ENCODE results near the gene APRT. TPM values are rescaled to one million over a fixed set of nuclear protein-coding genes. Genes with fewer than 3 reads are reported as not detected.

Gene APRT, protein sequence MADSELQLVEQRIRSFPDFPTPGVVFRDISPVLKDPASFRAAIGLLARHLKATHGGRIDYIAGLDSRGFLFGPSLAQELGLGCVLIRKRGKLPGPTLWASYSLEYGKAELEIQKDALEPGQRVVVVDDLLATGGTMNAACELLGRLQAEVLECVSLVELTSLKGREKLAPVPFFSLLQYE
- polyA plus RNA-seq, result 100 to 1,000 TPM; 121 to 255 (median 222) TPM
- long read RNA-seq, donor 1, result 0 reads
- long read RNA-seq, donor 2, transcript APRT-202 (5 exons, 664 nt), result minor isoform, 5 of 41 reads
- long read RNA-seq, donor 2, transcript APRT-201 (5 exons, 947 nt), result major isoform, 31 of 41 reads
- long read RNA-seq, donor 2, partial matches to known transcripts, result 0 of 41 reads
- long read RNA-seq, donor 2, other reads (novel, unspliced or antisense), result 5 of 41 reads
- long read RNA-seq, donor 3, transcript APRT-202 (5 exons, 664 nt), result minor isoform, 22 of 103 reads
- long read RNA-seq, donor 3, transcript APRT-201 (5 exons, 947 nt), result major isoform, 54 of 103 reads
- long read RNA-seq, donor 3, partial matches to known transcripts, result 24 of 103 reads
- long read RNA-seq, donor 3, other reads (novel, unspliced or antisense), result 0 of 103 reads
- long read RNA-seq, donor 4, partial matches to known transcripts, result 0 of 2 reads
- long read RNA-seq, donor 4, other reads (novel, unspliced or antisense), result 0 of 2 reads
- long read RNA-seq, donor 5, transcript APRT-202 (5 exons, 664 nt), result minor isoform, 6 of 36 reads
- long read RNA-seq, donor 5, transcript APRT-201 (5 exons, 947 nt), result major isoform, 28 of 36 reads
- long read RNA-seq, donor 5, partial matches to known transcripts, result 0 of 36 reads
- long read RNA-seq, donor 5, other reads (novel, unspliced or antisense), result 0 of 36 reads
- long read RNA-seq, donor 6, transcript APRT-202 (5 exons, 664 nt), result minor isoform, 11 of 81 reads
- long read RNA-seq, donor 6, transcript APRT-201 (5 exons, 947 nt), result major isoform, 60 of 81 reads
- long read RNA-seq, donor 6, partial matches to known transcripts, result 0 of 81 reads
- long read RNA-seq, donor 6, other reads (novel, unspliced or antisense), result 7 of 81 reads
- long read RNA-seq, donor 7, transcript APRT-201 (5 exons, 947 nt), result major isoform, 40 of 68 reads
- long read RNA-seq, donor 7, transcript APRT-202 (5 exons, 664 nt), result minor isoform, 15 of 68 reads
- long read RNA-seq, donor 7, partial matches to known transcripts, result 0 of 68 reads
- long read RNA-seq, donor 7, other reads (novel, unspliced or antisense), result 11 of 68 reads
- long read RNA-seq, donor 8, transcript APRT-201 (5 exons, 947 nt), result major isoform, 6 of 8 reads
- long read RNA-seq, donor 8, partial matches to known transcripts, result 0 of 8 reads
- long read RNA-seq, donor 8, other reads (novel, unspliced or antisense), result 0 of 8 reads
- long read RNA-seq, donor 9, transcript APRT-202 (5 exons, 664 nt), result minor isoform, 8 of 21 reads
- long read RNA-seq, donor 9, transcript APRT-201 (5 exons, 947 nt), result major isoform, 13 of 21 reads
- long read RNA-seq, donor 9, partial matches to known transcripts, result 0 of 21 reads
- long read RNA-seq, donor 9, other reads (novel, unspliced or antisense), result 0 of 21 reads
- long read RNA-seq, donor 10, transcript APRT-201 (5 exons, 947 nt), result major isoform, 40 of 95 reads
- long read RNA-seq, donor 10, transcript APRT-202 (5 exons, 664 nt), result minor isoform, 15 of 95 reads
- long read RNA-seq, donor 10, partial matches to known transcripts, result 22 of 95 reads
- long read RNA-seq, donor 10, other reads (novel, unspliced or antisense), result 16 of 95 reads

DNA sequence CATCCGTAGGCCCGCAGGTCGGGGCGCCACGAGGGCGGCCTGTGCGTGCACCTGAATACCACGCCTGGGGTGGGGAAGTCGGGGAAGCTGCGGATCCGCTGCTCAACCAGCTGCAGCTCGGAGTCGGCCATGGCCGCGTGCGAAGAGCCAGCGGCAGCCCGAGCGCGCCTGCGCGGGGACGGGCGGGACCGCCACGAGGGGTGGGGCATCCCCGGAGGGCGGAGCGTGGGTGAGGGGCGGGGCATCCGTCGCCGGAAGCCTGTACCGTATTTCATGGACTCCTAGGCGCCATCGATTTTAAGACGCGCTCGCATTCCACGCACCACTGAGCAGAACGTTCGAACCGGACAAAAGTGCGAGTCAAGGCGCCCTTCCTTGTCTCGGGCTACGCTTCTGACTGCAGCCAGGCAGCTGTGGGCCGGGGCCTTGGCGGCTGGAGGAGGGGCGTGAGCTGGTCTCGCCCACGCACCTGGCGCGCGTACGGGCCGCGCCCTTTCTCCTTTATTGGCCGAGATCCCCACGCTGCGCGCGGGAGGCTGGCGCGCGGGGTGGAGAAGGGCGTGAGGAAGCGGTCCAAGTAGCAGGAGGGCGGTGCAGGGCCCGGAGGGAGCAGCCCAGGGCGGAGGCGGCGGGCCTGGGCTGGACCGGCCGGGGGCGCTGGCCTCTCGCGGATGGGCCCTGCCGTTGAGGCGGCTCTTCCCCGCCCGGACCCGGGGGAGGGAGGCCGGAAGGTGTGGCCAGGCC, at the start of gene APRT:
Gene APRT, minus strand, starts transcription at position 160 of the 744 bp plus-strand sequence. Its CDS starts 29 bp downstream, at position 131.
- Histone ChIP-seq H3K27me3 (ENCODE audit: control insufficient read depth in 3 of 3, insufficient read depth in 3 of 3, low read length in 3 of 3) (no peaks in the 10 kb centered on the region), H3K36me3 (ENCODE audit: control insufficient read depth in 3 of 3, insufficient read depth in 2 of 3, low read depth in 1 of 3, low read length in 3 of 3) (peaks cover 0 to 42% (median 0%) of the 10 kb centered on the region in 3 donors), H3K4me1 (ENCODE audit: control insufficient read depth in 3 of 3, insufficient read depth in 2 of 3, low read depth in 1 of 3, low read length in 2 of 3) (peaks cover 0 to 24% (median 9%) of the 10 kb centered on the region in 3 donors), H3K9me3 (ENCODE audit: control insufficient read depth in 2 of 2, insufficient read depth in 1 of 2, low read depth in 1 of 2, low read length in 1 of 2) (no peaks in the 10 kb centered on the region), H3K4me3 (ENCODE audit: low read depth in 1 of 3, low read length in 3 of 3) (peak within 1 kb of the TSS; percentile 58 to 78 (median 72)), H3K27ac (ENCODE audit: low read depth in 1 of 3, low read length in 2 of 3) (peak within 1 kb of the TSS; percentile 76 to 95 (median 93))
- 0% methylated on average over 67 to 84 of the region's 84 CpGs for WGBS, 3 donors
- DNase-seq, result peak; percentile 92 to 97
- no peak for FAIRE-seq

DNA sequence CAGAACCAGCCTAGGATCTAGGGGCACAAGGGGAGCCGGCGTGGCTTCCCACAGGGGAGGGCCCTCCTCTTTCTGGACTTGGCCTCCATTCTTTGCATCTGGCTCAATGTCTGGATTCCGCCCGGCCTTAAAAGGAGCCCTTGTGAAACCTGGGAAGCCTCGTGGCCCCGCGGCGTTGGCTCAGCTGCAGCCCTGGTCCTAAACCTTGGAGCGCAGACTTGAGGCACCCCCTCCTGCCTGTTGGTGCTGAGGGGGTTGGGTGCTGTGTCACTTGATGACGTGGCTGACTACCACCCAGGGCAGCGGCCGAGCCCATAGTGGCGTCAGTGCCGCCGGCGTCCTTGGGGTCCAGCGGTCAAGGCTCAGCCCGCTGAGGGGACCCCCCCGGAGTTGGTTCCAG, 49.6 kb upstream of the APRT start:
- Histone ChIP-seq H3K9me3 (ENCODE audit: control insufficient read depth in 2 of 2, insufficient read depth in 1 of 2, low read depth in 1 of 2, low read length in 1 of 2) (no peaks in the 10 kb centered on the region), H3K27me3 (ENCODE audit: control insufficient read depth in 3 of 3, insufficient read depth in 3 of 3, low read length in 3 of 3) (no peaks in the 10 kb centered on the region), H3K27ac (ENCODE audit: low read depth in 1 of 3, low read length in 2 of 3) (no peak overlapping the region), H3K4me1 (ENCODE audit: control insufficient read depth in 3 of 3, insufficient read depth in 2 of 3, low read depth in 1 of 3, low read length in 2 of 3) (peaks cover 0 to 3% (median 1%) of the 10 kb centered on the region in 3 donors), H3K4me3 (ENCODE audit: low read depth in 1 of 3, low read length in 3 of 3) (no peak overlapping the region), H3K36me3 (ENCODE audit: control insufficient read depth in 3 of 3, insufficient read depth in 2 of 3, low read depth in 1 of 3, low read length in 3 of 3) (peaks cover 4 to 49% (median 10%) of the 10 kb centered on the region in 3 donors)
- DNase-seq (no peak), FAIRE-seq (no peak)
- WGBS, 3 donors, result 94 to 96% (median 95%) methylated on average over 19 of the region's 19 CpGs

DNA sequence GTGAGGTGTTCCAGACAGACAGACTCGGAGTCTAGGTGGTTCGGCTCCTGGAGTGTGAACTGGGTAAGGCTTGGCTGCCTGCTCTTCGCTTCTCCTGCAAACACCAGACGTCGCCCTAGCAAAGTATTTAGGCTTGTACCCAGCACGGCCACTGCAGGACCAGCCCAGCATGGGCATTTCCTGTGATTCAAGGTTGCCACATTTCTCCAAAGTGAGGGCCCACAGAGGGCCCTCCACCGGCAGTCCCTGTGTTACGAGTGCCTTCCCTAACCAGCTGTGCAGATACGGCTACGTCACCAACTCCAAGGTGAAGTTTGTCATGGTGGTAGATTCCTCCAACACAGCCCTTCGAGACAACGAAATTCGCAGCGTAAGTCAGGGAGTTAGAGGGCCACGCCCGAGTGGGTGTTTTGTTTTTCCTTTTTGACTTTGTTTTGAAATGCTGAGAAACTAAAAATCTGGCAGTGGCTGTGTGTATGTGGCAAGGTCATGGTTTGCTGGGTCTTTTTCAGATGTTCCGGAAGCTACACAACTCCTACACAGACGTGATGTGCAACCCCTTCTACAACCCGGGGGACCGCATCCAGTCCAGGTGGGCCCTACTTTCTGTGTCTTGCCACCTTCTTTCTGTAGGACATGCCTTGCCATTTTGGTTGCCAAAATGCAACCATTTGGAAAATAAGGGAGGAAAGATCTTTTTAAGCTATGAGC, 47.8 kb upstream of the APRT start:
- FAIRE-seq (no peak), DNase-seq (no peak)
- Histone ChIP-seq H3K27ac (ENCODE audit: low read depth in 1 of 3, low read length in 2 of 3) (no peak overlapping the region), H3K4me1 (ENCODE audit: control insufficient read depth in 3 of 3, insufficient read depth in 2 of 3, low read depth in 1 of 3, low read length in 2 of 3) (peaks cover 0 to 10% (median 5%) of the 10 kb centered on the region in 3 donors), H3K4me3 (ENCODE audit: low read depth in 1 of 3, low read length in 3 of 3) (no peak overlapping the region), H3K36me3 (ENCODE audit: control insufficient read depth in 3 of 3, insufficient read depth in 2 of 3, low read depth in 1 of 3, low read length in 3 of 3) (peaks cover 4 to 57% (median 10%) of the 10 kb centered on the region in 3 donors), H3K9me3 (ENCODE audit: control insufficient read depth in 2 of 2, insufficient read depth in 1 of 2, low read depth in 1 of 2, low read length in 1 of 2) (no peaks in the 10 kb centered on the region), H3K27me3 (ENCODE audit: control insufficient read depth in 3 of 3, insufficient read depth in 3 of 3, low read length in 3 of 3) (no peaks in the 10 kb centered on the region)
- WGBS, 3 donors, result 89 to 96% (median 91%) methylated on average over 20 of the region's 20 CpGs

DNA sequence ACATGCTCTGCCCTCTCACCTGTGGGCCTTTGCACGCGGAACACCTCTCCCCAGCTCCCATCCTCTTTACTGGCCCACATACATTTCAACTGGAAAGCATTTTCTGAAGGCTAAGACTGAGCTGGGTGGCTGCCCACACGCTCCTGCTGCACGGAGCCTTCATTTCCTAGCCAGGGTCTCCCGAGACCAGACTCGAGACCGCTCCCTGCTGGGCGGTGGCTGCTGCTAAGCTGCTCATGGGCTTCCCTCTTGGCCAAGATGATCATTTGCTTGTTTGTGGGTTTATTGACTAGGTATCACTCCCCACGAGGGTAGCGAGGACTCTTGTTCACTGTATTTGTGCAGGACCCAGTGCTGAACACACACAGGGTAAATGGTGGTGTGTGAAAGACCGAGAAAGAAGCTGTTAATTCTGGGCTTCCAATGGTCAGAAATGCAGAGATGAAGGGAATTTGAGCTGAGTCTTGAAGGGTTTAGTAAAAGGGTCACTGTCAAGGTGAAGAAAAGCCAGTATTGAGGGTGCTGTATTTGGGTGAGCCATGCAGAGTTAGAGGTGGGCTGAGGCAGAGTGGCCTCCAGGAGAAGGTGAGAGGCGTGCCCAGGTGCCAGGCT, 46.1 kb upstream of the APRT start:
- Histone ChIP-seq H3K27me3 (ENCODE audit: control insufficient read depth in 3 of 3, insufficient read depth in 3 of 3, low read length in 3 of 3) (no peaks in the 10 kb centered on the region), H3K4me3 (ENCODE audit: low read depth in 1 of 3, low read length in 3 of 3) (peak overlapping the region; percentile 71 to 94 (median 94)), H3K27ac (ENCODE audit: low read depth in 1 of 3, low read length in 2 of 3) (peak overlapping the region; percentile 35 to 87 (median 61)), H3K4me1 (ENCODE audit: control insufficient read depth in 3 of 3, insufficient read depth in 2 of 3, low read depth in 1 of 3, low read length in 2 of 3) (peaks cover 0 to 10% (median 5%) of the 10 kb centered on the region in 3 donors), H3K9me3 (ENCODE audit: control insufficient read depth in 2 of 2, insufficient read depth in 1 of 2, low read depth in 1 of 2, low read length in 1 of 2) (no peaks in the 10 kb centered on the region), H3K36me3 (ENCODE audit: control insufficient read depth in 3 of 3, insufficient read depth in 2 of 3, low read depth in 1 of 3, low read length in 3 of 3) (peaks cover 4 to 62% (median 10%) of the 10 kb centered on the region in 3 donors)
- WGBS, 3 donors, result 11 to 14% (median 12%) methylated on average over 12 of the region's 12 CpGs
- FAIRE-seq (no peak), DNase-seq (peak; percentile 81 to 86)

DNA sequence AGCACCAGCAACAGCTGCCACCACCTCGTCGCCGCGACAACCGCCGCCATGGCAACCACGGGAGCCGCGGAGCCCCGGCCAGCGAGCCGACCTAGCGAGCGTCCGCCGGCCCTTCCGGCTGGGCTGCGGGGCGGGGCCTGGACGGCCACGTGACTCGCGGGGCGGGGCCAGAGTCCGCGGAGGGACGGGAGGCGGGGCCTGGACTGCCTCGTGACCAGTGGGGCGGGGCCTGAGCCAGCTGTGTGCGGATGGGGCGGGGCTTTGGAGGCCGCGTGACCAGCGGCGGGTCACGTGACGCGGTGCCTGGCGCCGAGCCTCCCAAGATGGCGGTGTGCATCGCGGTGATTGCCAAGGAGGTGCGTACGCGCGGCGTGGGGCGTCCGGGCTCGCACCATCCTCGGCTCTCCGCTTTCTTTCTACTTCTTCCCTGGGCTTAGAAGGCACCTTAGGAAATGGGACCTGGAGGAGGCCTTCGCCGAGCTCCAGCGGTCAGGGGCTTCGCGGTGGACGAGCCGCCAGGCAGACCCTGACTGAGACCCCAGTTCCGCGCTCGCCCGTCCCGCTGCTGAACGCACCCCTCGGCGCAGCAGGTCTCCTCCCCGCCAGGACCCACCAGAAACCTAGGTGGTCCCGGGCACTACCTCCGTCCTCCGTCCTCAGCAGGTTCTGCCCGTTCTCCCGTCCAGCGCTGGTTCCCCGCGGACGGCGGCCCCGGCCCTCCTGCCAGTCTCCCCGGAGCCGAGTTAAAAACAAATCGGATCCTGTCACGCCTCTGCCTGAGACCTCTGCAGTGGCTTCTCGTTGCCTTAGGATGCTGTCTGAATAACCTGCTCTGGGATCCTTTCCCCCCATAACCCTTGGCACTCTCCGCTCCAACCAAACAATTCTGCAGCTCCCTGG, 45.4 kb upstream of the APRT start, which contains the start of the genes GALNS and TRAPPC2L:
Gene GALNS, minus strand, starts transcription at position 120 of the 900 bp plus-strand sequence. Its CDS starts 70 bp downstream, at position 50.
Gene TRAPPC2L, plus strand, starts transcription at position 300 of the 900 bp plus-strand sequence. Its CDS starts 24 bp downstream, at position 324.
- no peak for FAIRE-seq
- H3K27me3 ChIP-seq (ENCODE audit: control insufficient read depth in 3 of 3, insufficient read depth in 3 of 3, low read length in 3 of 3), result no peaks in the 10 kb centered on the region
- H3K4me3 ChIP-seq (ENCODE audit: low read depth in 1 of 3, low read length in 3 of 3), result peak within 1 kb of the TSS; percentile 80 to 94 (median 94)
- WGBS, 3 donors, result 0 to 1% (median 0%) methylated on average over 48 to 87 of the region's 87 CpGs
- peaks cover 0 to 10% (median 5%) of the 10 kb centered on the region in 3 donors for H3K4me1 ChIP-seq (ENCODE audit: control insufficient read depth in 3 of 3, insufficient read depth in 2 of 3, low read depth in 1 of 3, low read length in 2 of 3)
- peak; percentile 94 to 97 for DNase-seq
- H3K9me3 ChIP-seq (ENCODE audit: control insufficient read depth in 2 of 2, insufficient read depth in 1 of 2, low read depth in 1 of 2, low read length in 1 of 2), result no peaks in the 10 kb centered on the region
- peaks cover 2 to 54% (median 10%) of the 10 kb centered on the region in 3 donors for H3K36me3 ChIP-seq (ENCODE audit: control insufficient read depth in 3 of 3, insufficient read depth in 2 of 3, low read depth in 1 of 3, low read length in 3 of 3)
- peak within 1 kb of the TSS; percentile 61 to 87 (median 79) for H3K27ac ChIP-seq (ENCODE audit: low read depth in 1 of 3, low read length in 2 of 3)

All from small intestine (tissue), 16 donors.